NCI-H345 (cell line): ENCODE measurements around the gene UGT1A3.
"Not testable (repeated sequence)": the region's sequence is repeated elsewhere in the genome, so short reads cannot be mapped to it uniquely, and the experiment has no call there.

Experiments
- DNase-seq: peaks from one replicate; lab custom pipeline; 2025; lab: John Stamatoyannopoulos, UW

UGT1A3 gene

DNA sequence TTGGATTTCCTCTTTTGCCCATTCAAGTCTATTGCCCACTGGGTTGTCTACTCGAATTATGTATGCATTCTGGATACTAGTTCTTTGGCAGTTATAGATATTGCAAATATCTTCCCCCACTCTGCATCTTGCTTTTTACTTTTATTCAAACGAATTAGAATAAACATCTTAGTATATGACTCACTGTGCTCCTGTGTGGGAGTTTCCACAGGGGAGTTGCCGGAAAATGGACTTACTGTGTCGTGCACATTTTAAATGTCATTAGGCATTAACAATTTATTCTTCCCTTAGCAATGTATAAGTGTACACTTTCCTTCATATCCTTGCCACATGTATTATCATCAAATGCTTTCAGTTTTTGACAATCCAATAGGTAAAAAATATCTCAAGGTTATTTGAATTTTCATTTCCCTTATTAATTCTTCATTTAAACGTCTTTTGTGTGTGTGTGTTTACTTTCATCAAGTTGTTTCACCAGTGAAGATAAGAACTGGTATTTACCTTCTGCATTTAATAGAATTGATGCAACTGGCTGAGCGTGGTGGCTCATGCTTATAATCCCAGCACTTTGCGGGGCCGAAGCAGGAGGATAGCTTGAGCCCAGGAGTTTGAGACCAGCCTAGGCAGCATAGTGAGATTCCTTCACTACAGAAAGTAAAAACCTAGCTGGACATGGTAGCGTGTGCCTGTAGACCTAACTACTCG, 20.8 kb upstream of the UGT1A3 start:
- DNase-seq = no peak

GRCh38 chr2:233708942-233709341, 19.9 kb upstream of the UGT1A3 start:
- no peak for DNase-seq

DNA sequence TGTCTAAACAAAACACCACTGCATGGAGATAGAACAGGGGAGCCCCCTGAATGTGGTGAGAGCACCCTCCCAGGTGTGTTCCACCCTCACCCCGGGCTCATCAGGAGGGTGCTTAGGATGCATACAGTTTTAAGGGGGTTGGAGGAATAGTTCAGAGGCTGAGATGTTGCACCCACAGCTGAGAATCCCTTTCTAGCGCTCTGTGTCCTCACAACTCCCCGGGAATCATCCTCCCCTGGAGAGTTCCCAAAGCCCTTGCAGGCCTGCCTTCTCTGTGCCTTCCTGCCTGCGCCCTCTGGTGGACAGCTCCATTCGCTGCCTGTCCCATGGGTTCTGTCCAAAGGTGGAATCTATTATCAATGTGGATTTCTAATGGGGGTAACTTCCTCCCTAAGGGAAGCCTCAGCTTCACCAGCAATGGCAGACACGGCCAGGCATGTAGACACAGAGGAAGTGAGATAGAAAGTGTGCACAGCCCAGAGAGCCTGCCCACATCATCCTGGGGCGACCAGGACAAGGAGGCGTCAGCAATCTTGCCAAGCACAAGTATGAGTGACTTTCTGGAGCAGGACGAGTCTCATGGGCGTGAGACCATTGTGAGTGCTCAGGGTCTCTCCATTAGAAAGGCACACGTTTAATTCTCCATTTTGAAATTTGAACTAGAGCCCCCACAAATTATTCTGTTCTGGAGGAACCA, 17.4 kb upstream of the UGT1A3 start:
- peak; percentile 79 for DNase-seq

DNA sequence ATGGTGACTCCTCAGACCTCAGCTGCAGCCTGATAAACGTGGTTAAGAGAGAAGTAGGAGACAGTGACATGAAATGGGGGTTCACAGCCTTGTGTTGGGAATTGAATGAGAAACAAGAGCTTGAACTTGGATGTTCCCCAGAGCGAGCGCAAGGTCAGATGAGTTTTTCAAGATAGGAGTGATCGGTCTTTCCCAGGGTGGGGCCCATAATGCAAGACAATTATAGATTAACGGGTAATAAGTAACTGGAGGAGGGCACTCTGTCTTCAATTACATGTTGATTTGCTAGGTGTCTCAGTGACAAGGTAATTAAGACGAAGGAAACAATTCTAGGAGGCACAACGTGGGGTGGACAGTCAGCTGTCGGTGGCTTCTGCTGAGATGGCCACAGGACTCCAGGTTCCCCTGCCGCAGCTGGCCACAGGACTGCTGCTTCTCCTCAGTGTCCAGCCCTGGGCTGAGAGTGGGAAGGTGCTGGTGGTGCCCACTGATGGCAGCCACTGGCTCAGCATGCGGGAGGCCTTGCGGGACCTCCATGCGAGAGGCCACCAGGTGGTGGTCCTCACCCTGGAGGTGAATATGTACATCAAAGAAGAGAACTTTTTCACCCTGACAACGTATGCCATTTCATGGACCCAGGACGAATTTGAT, 16.1 kb upstream of the UGT1A3 start, which contains the start of gene UGT1A5:
Gene UGT1A5, plus strand, starts transcription at position 297 of the 651 bp plus-strand sequence. Its CDS starts 85 bp downstream, at position 382.
- no peak for DNase-seq

DNA sequence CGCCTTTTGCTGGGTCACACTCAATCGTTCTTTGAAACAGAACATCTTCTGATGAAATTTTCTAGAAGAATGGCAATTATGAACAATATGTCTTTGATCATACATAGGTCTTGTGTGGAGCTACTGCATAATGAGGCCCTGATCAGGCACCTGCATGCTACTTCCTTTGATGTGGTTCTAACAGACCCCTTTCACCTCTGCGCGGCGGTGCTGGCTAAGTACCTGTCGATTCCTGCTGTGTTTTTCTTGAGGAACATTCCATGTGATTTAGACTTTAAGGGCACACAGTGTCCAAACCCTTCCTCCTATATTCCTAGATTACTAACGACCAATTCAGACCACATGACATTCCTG, 15.6 kb upstream of the UGT1A3 start:
- no peak for DNase-seq

DNA sequence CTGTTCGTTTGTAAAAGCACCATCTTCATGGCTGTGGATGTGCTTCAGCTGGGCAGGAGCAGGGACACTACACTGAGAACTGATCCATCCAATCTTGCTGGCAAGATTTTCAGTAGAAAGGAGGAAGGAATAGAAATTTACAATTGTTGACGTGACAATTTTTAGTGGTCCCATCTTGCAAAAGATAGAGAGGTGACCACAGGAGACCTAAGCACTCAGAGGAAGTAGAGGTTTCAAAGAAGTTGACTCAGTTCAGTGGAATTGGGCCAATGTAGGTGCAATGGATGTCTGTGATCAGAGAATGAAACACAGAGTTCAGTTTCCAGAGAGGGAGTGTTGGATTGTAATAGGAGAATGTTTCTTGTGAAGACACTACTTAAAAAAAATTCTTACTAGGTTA, 14.7 kb upstream of the UGT1A3 start:
- DNase-seq = no peak

DNA sequence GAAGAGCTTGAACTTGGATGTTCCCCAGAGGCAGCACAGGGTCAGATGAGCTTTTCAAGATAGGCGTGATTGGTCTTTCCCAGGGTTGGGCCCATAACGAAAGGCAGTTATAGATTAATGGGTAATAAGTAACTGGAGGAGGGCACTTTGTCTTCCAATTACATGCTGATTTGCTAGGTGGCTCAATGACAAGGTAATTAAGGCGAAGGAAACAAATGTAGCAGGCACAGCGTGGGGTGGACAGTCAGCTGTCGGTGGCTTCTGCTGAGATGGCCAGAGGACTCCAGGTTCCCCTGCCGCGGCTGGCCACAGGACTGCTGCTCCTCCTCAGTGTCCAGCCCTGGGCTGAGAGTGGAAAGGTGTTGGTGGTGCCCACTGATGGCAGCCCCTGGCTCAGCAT, 10.3 kb upstream of the UGT1A3 start, which contains the start of gene UGT1A4:
Gene UGT1A4, plus strand, starts transcription at position 185 of the 400 bp plus-strand sequence. Its CDS starts 85 bp downstream, at position 270.
- DNase-seq = no peak

DNA sequence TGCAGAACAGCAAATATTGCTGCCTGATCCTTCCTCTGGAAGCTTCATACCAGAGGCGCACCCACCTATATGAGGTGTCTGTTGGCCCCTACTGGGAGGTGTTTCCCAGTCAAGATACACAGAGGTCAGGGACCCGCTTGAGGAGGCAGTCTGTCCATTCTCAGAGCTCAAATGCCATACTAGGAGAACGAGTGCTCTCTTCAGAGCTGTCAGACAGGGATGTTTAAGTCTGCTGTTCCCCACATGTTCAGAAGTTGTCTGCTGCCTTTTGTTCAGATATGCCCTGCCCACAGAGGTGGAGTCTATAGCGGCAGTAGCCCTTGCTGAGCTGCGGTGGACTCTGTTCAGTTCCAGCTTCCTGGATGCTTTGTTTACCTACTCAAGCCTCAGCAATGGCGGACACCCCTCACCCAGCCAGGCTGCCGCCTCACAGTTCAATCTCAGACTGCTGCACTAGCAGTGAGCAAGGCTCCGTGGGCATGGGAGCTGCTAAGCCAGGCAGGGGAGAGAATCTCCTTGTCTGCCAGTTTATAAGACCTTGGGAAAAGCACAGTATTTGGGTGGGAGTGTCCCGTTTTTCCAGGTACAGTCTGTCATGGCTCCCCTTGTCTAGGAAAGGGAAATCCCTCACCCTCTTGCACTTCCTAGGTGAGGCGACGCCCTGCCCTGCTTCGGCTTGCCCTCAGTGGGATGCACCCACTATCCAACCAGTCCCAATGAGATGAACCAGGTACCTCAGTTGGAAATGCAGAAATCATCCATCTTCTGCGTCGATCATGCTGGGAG, 8.2 kb downstream of the UGT1A3 start:
- not testable (repeated sequence) for DNase-seq

GRCh38 chr2:233740870-233741269, 12.0 kb downstream of the UGT1A3 start:
- no peak for DNase-seq

GRCh38 chr2:233743464-233744259, 14.8 kb downstream of the UGT1A3 start:
- DNase-seq = no peak

GRCh38 chr2:233745073-233745755, 16.4 kb downstream of the UGT1A3 start:
- DNase-seq = no peak

DNA sequence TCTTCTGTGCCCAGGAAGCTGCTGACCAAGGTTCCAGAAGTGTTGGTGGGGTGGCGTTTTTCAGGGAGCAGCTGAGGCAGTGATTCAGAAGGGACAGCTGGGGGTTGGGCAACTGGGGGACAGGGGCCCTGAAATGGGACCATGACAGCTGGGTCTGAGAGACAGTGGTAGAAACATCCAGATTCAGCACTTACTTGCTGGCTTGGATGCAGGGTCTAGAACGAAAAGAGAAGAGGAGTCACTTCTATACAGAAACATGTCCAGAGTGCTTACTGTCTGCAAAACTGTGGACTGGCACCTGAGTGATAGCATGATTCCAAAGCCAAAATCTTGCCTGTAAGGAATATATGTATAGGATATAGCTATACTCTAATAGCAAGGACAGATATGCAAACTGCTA, 17.0 kb downstream of the UGT1A3 start:
- not testable (repeated sequence) for DNase-seq

DNA sequence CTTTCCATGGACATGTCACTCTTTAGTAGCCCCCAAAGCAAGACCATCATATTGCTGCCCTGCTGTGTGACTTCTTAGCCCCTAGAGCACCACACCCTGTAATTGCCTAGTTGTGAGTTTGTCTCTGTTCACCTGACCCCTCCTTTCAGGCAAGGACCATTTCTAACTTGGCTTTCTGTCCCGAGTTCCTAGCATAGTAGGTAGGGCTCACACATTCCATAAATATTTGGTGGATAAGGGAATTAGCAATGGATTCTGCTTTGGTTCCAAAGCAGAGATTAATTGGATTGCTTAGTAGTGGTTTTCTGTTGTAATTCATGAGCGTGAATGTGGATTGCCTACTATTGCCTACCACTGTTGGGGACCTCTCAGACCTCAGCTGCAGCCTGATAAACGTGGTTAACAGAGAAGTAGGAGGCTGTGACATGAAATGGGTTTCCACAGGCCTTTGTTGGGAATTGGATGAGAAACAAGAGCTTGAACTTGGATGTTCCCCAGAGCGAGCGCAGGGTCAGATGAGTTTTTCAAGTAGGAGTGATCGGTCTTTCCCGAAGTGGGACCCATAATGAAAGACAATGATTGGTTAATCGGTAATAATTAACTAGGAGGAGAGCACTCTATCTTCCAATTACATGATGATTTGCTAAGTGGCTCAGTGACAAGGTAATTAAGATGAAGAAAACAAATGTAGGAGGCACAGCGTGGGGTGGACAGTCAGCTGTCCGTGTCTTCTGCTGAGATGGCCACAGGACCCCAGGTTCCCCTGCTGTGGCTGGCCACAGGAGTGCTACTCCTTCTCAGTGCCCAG, 17.8 kb downstream of the UGT1A3 start:
- DNase-seq = no peak

GRCh38 chr2:233747283-233747544, 18.4 kb downstream of the UGT1A3 start:
- no peak for DNase-seq

DNA sequence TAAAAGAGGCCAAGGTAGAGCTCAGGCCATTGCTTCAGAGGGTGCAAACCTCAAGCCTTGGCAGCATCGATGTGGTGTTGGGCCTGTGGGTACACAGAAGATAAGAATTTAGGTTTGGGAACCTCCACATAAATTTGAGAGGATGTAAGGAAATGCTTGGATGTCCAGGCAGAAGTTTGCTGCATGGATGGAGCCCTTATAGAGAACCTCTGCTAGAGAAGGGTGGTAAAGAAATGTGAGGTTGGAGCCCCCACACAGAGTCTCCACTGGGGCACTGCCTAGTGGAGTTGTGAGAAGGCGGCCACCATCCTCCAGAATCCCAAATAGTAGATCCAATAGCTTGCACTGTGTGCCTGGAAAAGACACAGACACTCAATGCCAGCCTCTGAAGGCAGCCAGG, 21.8 kb downstream of the UGT1A3 start:
- DNase-seq = not testable (repeated sequence)

- not testable (repeated sequence) for DNase-seq
These were observed 22.6 kb downstream of the UGT1A3 start for GRCh38 chr2:233751212-233752009.

DNA sequence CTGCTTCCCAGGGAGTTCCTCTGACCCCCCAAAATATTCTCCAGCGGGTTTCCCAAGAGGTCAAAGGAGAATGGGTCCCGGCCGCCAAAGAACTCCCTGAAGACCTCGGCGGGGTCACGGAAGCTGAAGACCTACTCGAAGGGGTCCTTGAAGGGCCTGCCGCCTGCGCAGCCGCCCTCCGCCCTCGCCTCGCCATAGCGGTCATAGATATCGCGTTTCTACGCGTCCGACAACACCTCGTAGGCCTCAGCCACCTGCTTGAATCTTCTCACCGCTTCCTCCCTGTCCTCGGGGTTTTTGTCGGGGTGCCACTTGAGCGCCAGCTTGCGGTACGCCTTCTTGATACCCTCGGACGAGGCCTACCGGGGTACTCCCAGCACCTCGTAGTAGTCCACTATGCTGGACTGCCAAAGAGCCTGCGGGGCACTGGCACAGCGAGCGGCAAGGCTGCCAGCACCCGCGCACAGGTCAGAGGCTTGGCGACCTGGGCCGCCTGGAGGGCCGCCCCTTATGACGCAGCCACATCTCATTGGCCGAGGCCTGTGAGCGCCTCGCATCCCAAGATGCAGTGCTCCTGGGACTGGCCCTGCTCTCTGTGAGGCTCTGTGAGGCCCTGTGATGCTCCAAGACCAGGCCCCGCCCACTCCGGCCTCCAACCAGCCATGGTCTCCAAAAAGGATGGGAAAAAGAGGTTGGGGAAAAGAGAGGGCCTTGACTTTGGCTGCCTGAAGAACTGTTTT, 26.2 kb downstream of the UGT1A3 start:
- DNase-seq = no peak

DNA sequence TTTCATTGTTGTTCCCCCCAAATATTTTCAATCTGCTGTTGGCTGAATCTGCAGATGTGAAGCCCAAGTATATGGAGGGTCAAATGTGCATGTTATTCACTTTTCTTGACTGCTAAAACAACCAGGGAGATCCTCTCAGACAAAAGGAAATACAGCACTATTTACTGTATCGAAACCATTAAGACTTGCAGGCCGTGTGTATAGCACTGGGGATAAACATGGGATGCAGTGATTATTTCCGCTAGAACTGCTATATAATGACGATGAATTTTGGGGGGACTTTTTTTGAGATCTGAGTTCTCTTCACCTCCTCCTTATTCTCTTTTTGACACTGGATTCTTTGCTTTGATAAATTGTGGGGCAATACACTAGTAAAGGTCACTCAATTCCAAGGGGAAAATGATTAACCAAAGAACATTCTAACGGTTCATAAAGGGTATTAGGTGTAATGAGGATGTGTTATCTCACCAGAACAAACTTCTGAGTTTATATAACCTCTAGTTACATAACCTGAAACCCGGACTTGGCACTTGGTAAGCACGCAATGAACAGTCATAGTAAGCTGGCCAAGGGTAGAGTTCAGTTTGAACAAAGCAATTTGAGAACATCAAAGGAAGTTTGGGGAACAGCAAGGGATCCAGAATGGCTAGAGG, 27.7 kb downstream of the UGT1A3 start:
- no peak for DNase-seq
